Esophagus squamous epithelium (tissue), 5 donors: ENCODE data around the gene UNC119B. TPM values are rescaled to one million over a fixed set of nuclear protein-coding genes. Genes with fewer than 3 reads are reported as not detected.

Source experiments
- DNase-seq: peaks from one replicate; lab custom pipeline; 2025; lab: John Stamatoyannopoulos, UW
- H3K27ac ChIP-seq, 4 donors: fragments of 200-600 bp; sonication (generic); one replicate each; pipeline ENCODE4 v1.5.1; 2016 to 2019; ENCODE audit warnings: mild to moderate bottlenecking in 1 of 4
- H3K27me3 ChIP-seq, 4 donors: fragments of 200-600 bp; sonication (generic); 1 replicate in 3 of 4; 2 replicates in 1 of 4; pipeline versions ENCODE4 v1.5.1 to v1.6.0; 2017 to 2021; ENCODE audit warnings: antibody characterized with exemption in 1 of 4
- H3K36me3 ChIP-seq, 3 donors: fragments of 200-600 bp; sonication (generic); one replicate each; pipeline ENCODE4 v1.5.1; 2016 to 2019
- H3K4me1 ChIP-seq, 3 donors: fragments of 200-600 bp; sonication (generic); one replicate each; pipeline ENCODE4 v1.5.1; 2017 to 2019
- H3K4me3 ChIP-seq, 4 donors: fragments of 200-600 bp; sonication (generic); 1 replicate in 3 of 4; 2 replicates in 1 of 4; pipeline ENCODE4 v1.5.1; 2016 to 2019; ENCODE audit warnings: mild to moderate bottlenecking in 2 of 4, moderate library complexity in 1 of 4
- H3K9me3 ChIP-seq, 3 donors: fragments of 200-600 bp; sonication (generic); one replicate each; pipeline ENCODE4 v1.5.1; 2016 to 2019
- POLR2A ChIP-seq, 4 donors: fragments of 450-650 bp; IDR thresholded peaks; one replicate each; pipeline ENCODE4 v1.6.1; 2017; ENCODE audit warnings: antibody characterized with exemption in 4 of 4, mild to moderate bottlenecking in 4 of 4, moderate library complexity in 3 of 4
- WGBS, 2 donors: methylation state at CpG; one replicate each; pipeline ENCODE4 v1.1.5; 2018; 5-methylcytosine and 5-hydroxymethylcytosine counted together
- intact Hi-C: fragments of 100-400 bp; cut with DNase I; formaldehyde crosslinking; loops from one replicate; pipeline ENCODE4 v1.15.0; 2022
- total RNA-seq, 4 donors: library from RNA; depleted of rRNA; stranded (reverse); fragments of >200 nt; gene quantifications; one replicate each; pipeline ENCODE4 v1.1.0, GENCODE V29; 2016
- TF ChIP-seq, protein P1 (sequence below), 6 experiments: fragments of 450-650 bp in 4 of 6; fragments of 200-600 bp in 2 of 6; sonication (generic) in 2 of 6; IDR thresholded peaks; one replicate each; pipeline ENCODE4 v1.5.1; 2016 to 2019; ENCODE audit warnings: antibody characterized with exemption in 6 of 6, mild to moderate bottlenecking in 4 of 6, moderate library complexity in 4 of 6
- donor health status: DM: yes; HTN: yes; CAD: no.

Gene UNC119B
- total RNA-seq, 4 donors from 2014 or later: 6.4 to 23.3 (median 12.4) TPM

DNA sequence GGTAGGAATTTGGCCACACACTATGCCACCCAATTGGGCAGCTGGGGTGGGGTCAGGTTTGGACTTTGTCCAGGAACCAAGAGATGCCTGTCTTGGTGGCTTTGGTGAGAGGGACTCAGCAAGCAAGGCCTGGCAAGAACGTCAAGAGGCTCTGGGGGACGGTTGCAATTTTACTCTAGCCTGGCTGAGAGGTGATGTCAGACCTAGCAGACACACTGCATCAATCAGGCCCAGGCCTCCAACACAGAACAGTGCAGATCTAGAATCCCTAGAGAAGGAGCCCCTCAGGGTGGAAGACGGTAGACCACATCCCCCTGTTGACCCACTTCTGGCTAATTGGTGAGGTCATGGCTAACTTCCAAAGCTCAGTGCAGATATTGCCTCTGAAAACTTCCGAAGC, 1.6 kb upstream of the UNC119B start:
- TF ChIP-seq POLR2A (IDR thresholded peaks at IDR 0.05): no peak
- TF ChIP-seq, protein P1, sequence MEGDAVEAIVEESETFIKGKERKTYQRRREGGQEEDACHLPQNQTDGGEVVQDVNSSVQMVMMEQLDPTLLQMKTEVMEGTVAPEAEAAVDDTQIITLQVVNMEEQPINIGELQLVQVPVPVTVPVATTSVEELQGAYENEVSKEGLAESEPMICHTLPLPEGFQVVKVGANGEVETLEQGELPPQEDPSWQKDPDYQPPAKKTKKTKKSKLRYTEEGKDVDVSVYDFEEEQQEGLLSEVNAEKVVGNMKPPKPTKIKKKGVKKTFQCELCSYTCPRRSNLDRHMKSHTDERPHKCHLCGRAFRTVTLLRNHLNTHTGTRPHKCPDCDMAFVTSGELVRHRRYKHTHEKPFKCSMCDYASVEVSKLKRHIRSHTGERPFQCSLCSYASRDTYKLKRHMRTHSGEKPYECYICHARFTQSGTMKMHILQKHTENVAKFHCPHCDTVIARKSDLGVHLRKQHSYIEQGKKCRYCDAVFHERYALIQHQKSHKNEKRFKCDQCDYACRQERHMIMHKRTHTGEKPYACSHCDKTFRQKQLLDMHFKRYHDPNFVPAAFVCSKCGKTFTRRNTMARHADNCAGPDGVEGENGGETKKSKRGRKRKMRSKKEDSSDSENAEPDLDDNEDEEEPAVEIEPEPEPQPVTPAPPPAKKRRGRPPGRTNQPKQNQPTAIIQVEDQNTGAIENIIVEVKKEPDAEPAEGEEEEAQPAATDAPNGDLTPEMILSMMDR (IDR thresholded peaks at IDR 0.05): no peak
- WGBS, 2 donors: 70 to 91% methylated on average over 3 of the region's 4 CpGs

DNA sequence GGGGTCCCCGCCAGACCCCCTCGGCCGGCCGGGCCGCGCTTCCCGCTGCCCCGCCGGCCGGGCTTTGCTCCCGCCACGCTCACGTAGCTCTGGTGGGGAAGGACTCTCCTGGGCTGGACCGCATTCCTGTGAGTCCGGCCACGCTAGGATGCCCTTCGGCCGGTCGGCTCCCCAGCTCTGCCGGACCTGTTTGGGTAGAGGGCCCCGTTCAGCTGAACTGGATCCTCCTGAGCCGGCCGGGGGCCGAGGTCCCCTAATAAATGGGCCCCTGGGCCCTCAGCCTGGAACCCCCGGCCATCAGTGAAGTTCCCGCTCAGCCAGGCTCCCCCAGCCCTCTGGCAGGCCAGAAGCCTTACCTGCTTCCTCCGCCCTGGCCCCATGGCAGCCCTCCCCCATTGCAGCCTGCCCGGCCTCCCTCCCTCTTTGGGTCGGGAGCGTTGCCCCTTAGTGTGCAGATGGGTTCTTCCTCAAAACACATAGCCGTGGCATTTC, 593 bp downstream of the UNC119B start:
- H3K36me3 ChIP-seq: peaks cover 0 to 22% (median 5%) of the 10 kb centered on the region in 3 donors
- TF ChIP-seq, protein P1 (IDR thresholded peaks at IDR 0.05): no peak
- intact Hi-C loops: loop anchor here (5.0 kb wide), 1 partner anchor 64 kb away; no protein-coding TSS in a partner anchor
- no peak for DNase-seq
- H3K4me3 ChIP-seq: peak overlapping the region; percentile 72 to 98 (median 88)
- 0% methylated on average over 1 of the region's 31 CpGs; no CpG with 5 or more reads in 1 of the 2 donors for WGBS, 2 donors
- H3K9me3 ChIP-seq: no peaks in the 10 kb centered on the region
- no peaks in the 10 kb centered on the region for H3K27me3 ChIP-seq
- H3K27ac ChIP-seq: peak overlapping the region; percentile 86 to 93 (median 90)
- peaks cover 14 to 36% (median 18%) of the 10 kb centered on the region in 3 donors for H3K4me1 ChIP-seq

More for the DNA sequence above, 1.6 kb upstream of the UNC119B start:
- no peak overlapping the region for H3K27ac ChIP-seq
- H3K4me3 ChIP-seq: no peak overlapping the region
- H3K9me3 ChIP-seq: no peaks in the 10 kb centered on the region
- peaks cover 0 to 5% (median 0%) of the 10 kb centered on the region in 3 donors for H3K36me3 ChIP-seq
- peaks cover 11 to 34% (median 18%) of the 10 kb centered on the region in 3 donors for H3K4me1 ChIP-seq
- no peak for DNase-seq
- intact Hi-C loops: no loop called here
- no peaks in the 10 kb centered on the region for H3K27me3 ChIP-seq

DNA sequence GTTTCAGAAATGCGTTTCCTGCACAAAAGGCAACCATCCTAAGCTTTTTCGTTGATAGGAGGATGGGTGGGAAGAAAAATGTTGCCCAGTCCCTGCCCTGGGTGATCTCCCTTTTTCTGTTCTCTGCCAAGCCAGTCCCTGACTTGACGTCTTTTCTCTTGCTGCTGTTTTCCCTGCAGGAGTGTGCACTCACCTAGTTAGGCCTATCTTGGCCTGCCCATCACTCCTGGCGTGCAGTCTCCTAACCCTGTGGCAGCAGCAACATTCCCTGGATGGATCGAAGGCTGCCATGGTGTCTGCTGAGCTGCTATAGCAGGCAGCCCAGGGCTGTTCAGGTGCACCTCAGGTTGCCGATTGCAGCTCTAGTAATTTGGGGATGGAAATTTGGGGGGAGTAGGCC, 1.2 kb downstream of the UNC119B start:
- H3K27me3 ChIP-seq: no peaks in the 10 kb centered on the region
- peak overlapping the region; percentile 86 to 93 (median 90) for H3K27ac ChIP-seq
- no peaks in the 10 kb centered on the region for H3K9me3 ChIP-seq
- peaks cover 0 to 28% (median 8%) of the 10 kb centered on the region in 3 donors for H3K36me3 ChIP-seq
- DNase-seq: no peak
- TF ChIP-seq, protein P1 (IDR thresholded peaks at IDR 0.05): no peak
- TF ChIP-seq POLR2A (IDR thresholded peaks at IDR 0.05): no peak
- H3K4me1 ChIP-seq: peaks cover 14 to 36% (median 18%) of the 10 kb centered on the region in 3 donors
- 21 to 31% methylated on average over 3 to 5 of the region's 6 CpGs for WGBS, 2 donors
- H3K4me3 ChIP-seq: peak overlapping the region; percentile 72 to 98 (median 88)
- intact Hi-C loops: loop anchor here (5.0 kb wide), 1 partner anchor 64 kb away; no protein-coding TSS in a partner anchor

DNA sequence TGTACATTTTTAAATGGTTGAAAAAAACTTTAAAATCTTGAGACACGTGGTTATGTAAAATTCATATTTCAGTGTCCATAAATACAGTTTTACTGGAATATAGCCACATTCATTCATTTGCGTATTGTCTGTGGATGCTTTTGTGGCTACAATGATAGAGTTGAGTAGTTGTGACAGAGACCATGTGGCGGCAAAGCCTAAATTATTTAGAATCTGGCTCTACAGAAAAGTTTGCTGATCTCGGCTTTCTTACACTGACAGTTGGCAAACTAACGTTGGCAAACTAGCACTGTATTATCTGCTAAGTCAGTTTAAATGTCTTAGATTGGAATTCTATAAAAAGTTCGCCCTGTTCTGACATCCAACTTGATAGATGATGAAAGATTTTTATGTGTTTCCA, 2.4 kb downstream of the UNC119B start:
- Histone ChIP-seq H3K36me3 (peaks cover 4 to 40% (median 18%) of the 10 kb centered on the region in 3 donors), H3K27ac (no peak overlapping the region), H3K4me3 (no peak overlapping the region), H3K9me3 (no peaks in the 10 kb centered on the region), H3K27me3 (no peaks in the 10 kb centered on the region), H3K4me1 (peaks cover 14 to 36% (median 18%) of the 10 kb centered on the region in 3 donors)
- WGBS, 2 donors: 66 to 71% methylated on average over 6 of the region's 6 CpGs
- TF ChIP-seq, protein P1 (IDR thresholded peaks at IDR 0.05): no peak
- no peak for TF ChIP-seq POLR2A (IDR thresholded peaks at IDR 0.05)
- DNase-seq: no peak
- intact Hi-C loops: loop anchor here (5.0 kb wide), 1 partner anchor 65 kb away; no protein-coding TSS in a partner anchor

DNA sequence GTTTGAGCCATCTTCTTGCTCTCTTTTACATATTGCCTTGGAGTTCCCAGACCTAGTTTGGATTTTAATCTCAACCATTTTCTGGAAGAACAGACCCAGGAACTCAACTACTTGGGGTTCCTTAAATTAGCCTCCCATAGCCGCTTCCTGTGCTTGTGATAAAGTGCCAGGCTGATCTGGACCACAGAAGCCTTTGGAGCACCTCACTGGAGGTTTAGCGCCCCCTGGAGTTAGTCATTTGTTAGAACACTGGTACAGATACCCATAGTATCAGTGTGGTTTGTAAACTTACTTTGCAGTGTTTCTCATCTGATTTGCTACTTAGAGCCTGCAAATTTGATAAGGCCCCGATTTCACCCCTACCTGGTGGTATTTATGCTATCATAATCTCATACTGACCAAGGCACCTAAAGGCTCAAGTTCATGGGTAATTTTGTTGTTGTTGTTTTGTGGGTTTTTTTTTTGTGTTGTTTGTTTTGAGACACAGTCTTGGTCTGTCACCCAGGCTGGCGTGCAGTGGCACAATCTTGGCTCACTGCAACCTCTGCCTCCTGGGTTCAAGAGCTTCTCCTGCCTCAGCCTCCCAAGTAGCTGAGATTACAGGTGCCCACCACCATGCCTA, 3.7 kb downstream of the UNC119B start:
- H3K9me3 ChIP-seq: no peaks in the 10 kb centered on the region
- peaks cover 5 to 54% (median 31%) of the 10 kb centered on the region in 3 donors for H3K36me3 ChIP-seq
- no peaks in the 10 kb centered on the region for H3K27me3 ChIP-seq
- no peak for TF ChIP-seq POLR2A (IDR thresholded peaks at IDR 0.05)
- TF ChIP-seq, protein P1 (IDR thresholded peaks at IDR 0.05): peak; percentile 59 to 87 (median 82)
- no peak overlapping the region for H3K4me3 ChIP-seq
- intact Hi-C loops: loop anchor here (5.0 kb wide), 1 partner anchor 67 kb away; no protein-coding TSS in a partner anchor
- H3K4me1 ChIP-seq: peaks cover 14 to 36% (median 18%) of the 10 kb centered on the region in 3 donors
- no peak for DNase-seq
- 21% methylated on average over 4 of the region's 4 CpGs for WGBS, 2 donors
- no peak overlapping the region for H3K27ac ChIP-seq
